ENCODE measurements around the gene CAPN11. TPM values are rescaled to one million over a fixed set of nuclear protein-coding genes. Genes with fewer than 3 reads are reported as not detected.
"Not testable (repeated sequence)": the region's sequence is repeated elsewhere in the genome, so short reads cannot be mapped to it uniquely, and the experiment has no call there.

Gene CAPN11
- total and polyA plus RNA-seq, 2 donors (not counting 3 experiments of a cell fraction or from before 2014, with no cell fraction given), result 1.4 to 1.7 TPM

DNA sequence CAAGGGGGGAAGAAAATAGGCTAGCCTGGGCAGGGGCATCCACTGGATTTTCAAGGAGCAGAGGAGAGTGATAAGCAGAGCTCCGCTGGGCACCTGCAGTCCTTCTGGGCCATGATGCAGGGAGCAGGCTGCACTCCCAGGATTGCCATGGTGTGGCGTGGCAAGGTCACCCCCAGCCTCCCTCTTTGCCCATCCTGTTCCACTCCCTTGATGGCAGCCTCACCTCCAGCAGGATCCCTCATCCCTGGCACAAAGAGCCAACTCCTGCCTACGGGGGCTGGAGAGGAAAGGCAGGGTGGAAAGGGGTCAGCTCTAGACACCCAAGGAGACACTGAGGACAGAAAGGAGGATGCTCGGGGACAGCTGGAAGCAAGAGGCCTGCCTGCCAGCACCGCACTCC is 35.7 kb downstream of the CAPN11 start:
- no peak overlapping the region for H3K4me3 ChIP-seq (replicated peaks in 1 of 3; ENCODE audit: insufficient read depth in 1 of 3, low read depth in 1 of 3, low read length in 3 of 3)
- H2AFZ ChIP-seq (ENCODE audit: low read depth, low read length), result no peak overlapping the region
- H3K27ac ChIP-seq (ENCODE audit: insufficient read depth, low read depth, low read length), result no peak overlapping the region
- ChIA-PET CTCF (interaction anchor here (1.0 kb wide), 1 partner anchor 40 kb away, joined by 3 read pairs; no protein-coding TSS in a partner anchor), POLR2A (no interaction called here)
- H4K20me1 ChIP-seq (replicated peaks; ENCODE audit: control insufficient read depth, extremely low read depth, insufficient read depth, low read length), result no peaks in the 10 kb centered on the region
- FAIRE-seq (no peak), DNase-seq (ENCODE audit: low read depth, low spot score) (no peak)
- H3K27me3 ChIP-seq (ENCODE audit: control insufficient read depth in 2 of 2, insufficient read depth in 2 of 2, low read length in 2 of 2), result no peaks in the 10 kb centered on the region
- no peak overlapping the region for H3K9ac ChIP-seq (replicated peaks; ENCODE audit: extremely low read depth, insufficient read depth, low read length)
- no peak overlapping the region for H3K4me2 ChIP-seq (ENCODE audit: insufficient read depth, low read length)
- H3K9me3 ChIP-seq (replicated peaks; ENCODE audit: control insufficient read depth, insufficient read depth, low read length), result no peaks in the 10 kb centered on the region
- no TSS peak for BruUV-seq (replicated peaks)
- no peaks in the 10 kb centered on the region for H3K79me2 ChIP-seq (ENCODE audit: control insufficient read depth, insufficient read depth, low read length)
- H3K4me1 ChIP-seq (ENCODE audit: control insufficient read depth, extremely low read depth, insufficient read depth, low read length), result peaks cover 12% of the 10 kb centered on the region
- dilution Hi-C loops (cut with MboI; ENCODE audit: extremely low pct_ligation_motif_present, low sequenced_read_pairs), result no loop called here
- intact Hi-C loops (cut with micrococcal nuclease), result no loop called here
- H3K36me3 ChIP-seq (ENCODE audit: control insufficient read depth in 2 of 2, extremely low read depth in 1 of 2, insufficient read depth in 2 of 2, low read length in 2 of 2), result no peaks in the 10 kb centered on the region
- TF ChIP-seq FOS (IDR thresholded peaks at IDR 0.05; ENCODE audit: borderline replicate concordance, insufficient read depth, low read length), result no peak
- no peak for TF ChIP-seq GATA2 (IDR thresholded peaks at IDR 0.05; ENCODE audit: insufficient read depth, insufficient read length, low read depth, low read length)
- no peak for TF ChIP-seq POLR2A (IDR thresholded peaks at IDR 0.05; ENCODE audit: low read depth, low read length)
- TF ChIP-seq POLR2AphosphoS5 (IDR thresholded peaks at IDR 0.05; ENCODE audit: insufficient read depth, low read depth, low read length), result no peak
- no peak for TF ChIP-seq MAX (IDR thresholded peaks at IDR 0.05; ENCODE audit: insufficient read depth, insufficient read length)
- TF ChIP-seq MYC (IDR thresholded peaks at IDR 0.05; ENCODE audit: low read depth, low read length), result no peak
- no peak for TF ChIP-seq EZH2 (IDR thresholded peaks at IDR 0.05; ENCODE audit: borderline replicate concordance, low read depth, low read length, severe bottlenecking)
- TF ChIP-seq, protein P1, sequence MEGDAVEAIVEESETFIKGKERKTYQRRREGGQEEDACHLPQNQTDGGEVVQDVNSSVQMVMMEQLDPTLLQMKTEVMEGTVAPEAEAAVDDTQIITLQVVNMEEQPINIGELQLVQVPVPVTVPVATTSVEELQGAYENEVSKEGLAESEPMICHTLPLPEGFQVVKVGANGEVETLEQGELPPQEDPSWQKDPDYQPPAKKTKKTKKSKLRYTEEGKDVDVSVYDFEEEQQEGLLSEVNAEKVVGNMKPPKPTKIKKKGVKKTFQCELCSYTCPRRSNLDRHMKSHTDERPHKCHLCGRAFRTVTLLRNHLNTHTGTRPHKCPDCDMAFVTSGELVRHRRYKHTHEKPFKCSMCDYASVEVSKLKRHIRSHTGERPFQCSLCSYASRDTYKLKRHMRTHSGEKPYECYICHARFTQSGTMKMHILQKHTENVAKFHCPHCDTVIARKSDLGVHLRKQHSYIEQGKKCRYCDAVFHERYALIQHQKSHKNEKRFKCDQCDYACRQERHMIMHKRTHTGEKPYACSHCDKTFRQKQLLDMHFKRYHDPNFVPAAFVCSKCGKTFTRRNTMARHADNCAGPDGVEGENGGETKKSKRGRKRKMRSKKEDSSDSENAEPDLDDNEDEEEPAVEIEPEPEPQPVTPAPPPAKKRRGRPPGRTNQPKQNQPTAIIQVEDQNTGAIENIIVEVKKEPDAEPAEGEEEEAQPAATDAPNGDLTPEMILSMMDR (IDR thresholded peaks at IDR 0.05; ENCODE audit: extremely low read depth in 1 of 2, insufficient read depth in 1 of 2, low read depth in 1 of 2, low read length in 2 of 2), result no peak
- no peak for TF ChIP-seq JUN (IDR thresholded peaks at IDR 0.05; ENCODE audit: borderline replicate concordance, insufficient read depth, insufficient read length, low read depth)
- no peaks in the 10 kb centered on the region for H3K9me1 ChIP-seq (replicated peaks; ENCODE audit: control insufficient read depth, extremely low read depth, insufficient read depth, low read length)

- H3K4me2 ChIP-seq (ENCODE audit: insufficient read depth, low read length); dilution Hi-C loops (cut with MboI; ENCODE audit: extremely low pct_ligation_motif_present, low sequenced_read_pairs); H3K9me3 ChIP-seq (replicated peaks; ENCODE audit: control insufficient read depth, insufficient read depth, low read length); H2AFZ ChIP-seq (ENCODE audit: low read depth, low read length); POLR2A ChIA-PET; H3K9me1 ChIP-seq (replicated peaks; ENCODE audit: control insufficient read depth, extremely low read depth, insufficient read depth, low read length); H4K20me1 ChIP-seq (replicated peaks; ENCODE audit: control insufficient read depth, extremely low read depth, insufficient read depth, low read length); intact Hi-C loops (cut with micrococcal nuclease); H3K4me3 ChIP-seq (replicated peaks in 1 of 3; ENCODE audit: insufficient read depth in 1 of 3, low read depth in 1 of 3, low read length in 3 of 3); BruUV-seq (replicated peaks); H3K9ac ChIP-seq (replicated peaks; ENCODE audit: extremely low read depth, insufficient read depth, low read length); H3K27ac ChIP-seq (ENCODE audit: insufficient read depth, low read depth, low read length); H3K79me2 ChIP-seq (ENCODE audit: control insufficient read depth, insufficient read depth, low read length); H3K27me3 ChIP-seq (ENCODE audit: control insufficient read depth in 2 of 2, insufficient read depth in 2 of 2, low read length in 2 of 2); DNase-seq (ENCODE audit: low read depth, low spot score); FAIRE-seq; H3K36me3 ChIP-seq (ENCODE audit: control insufficient read depth in 2 of 2, extremely low read depth in 1 of 2, insufficient read depth in 2 of 2, low read length in 2 of 2): not testable (repeated sequence)
- peaks cover 15% of the 10 kb centered on the region for H3K4me1 ChIP-seq (ENCODE audit: control insufficient read depth, extremely low read depth, insufficient read depth, low read length)
- CTCF ChIA-PET, result interaction anchor here (1.5 kb wide), 1 partner anchor 10 kb away, joined by 3 read pairs; no protein-coding TSS in a partner anchor
Measured at GRCh38 chr6:44196351-44196750, 37.7 kb downstream of the CAPN11 start.

All from endothelial cell of umbilical vein (primary cell).